GM19025 (cell line): ENCODE results near the gene SYT14.
"Not testable (repeated sequence)": the region's sequence is repeated elsewhere in the genome, so short reads cannot be mapped to it uniquely, and the experiment has no call there.

ENCODE experiments used
- ATAC-seq: cut with Tn5 transposase; IDR thresholded peaks from one replicate; pipeline ENCODE4 v1.9.1; 2021; ENCODE audit warnings: mild to moderate bottlenecking, low read depth, moderate library complexity; ENCODE audit not compliant: unreplicated experiment

Gene SYT14

DNA sequence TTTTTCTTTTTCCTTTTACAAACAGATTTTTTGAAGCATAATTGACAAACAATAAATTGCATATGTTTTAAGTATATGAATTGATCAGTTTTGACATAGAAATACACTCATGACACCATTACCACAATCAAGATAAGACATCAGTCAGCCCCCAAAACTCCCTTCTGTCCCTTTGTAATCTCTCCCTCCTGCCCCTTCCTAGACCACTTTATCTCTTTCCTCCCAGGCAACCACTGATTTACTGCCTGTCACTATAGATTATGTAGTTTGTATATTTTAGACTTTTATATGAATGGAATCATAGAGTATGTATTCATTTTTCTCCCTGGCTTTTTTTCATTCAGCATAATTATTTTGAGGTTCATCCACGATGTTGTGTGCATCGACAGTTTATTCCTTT, 6.9 kb upstream of the SYT14 start:
- no peak for ATAC-seq

DNA sequence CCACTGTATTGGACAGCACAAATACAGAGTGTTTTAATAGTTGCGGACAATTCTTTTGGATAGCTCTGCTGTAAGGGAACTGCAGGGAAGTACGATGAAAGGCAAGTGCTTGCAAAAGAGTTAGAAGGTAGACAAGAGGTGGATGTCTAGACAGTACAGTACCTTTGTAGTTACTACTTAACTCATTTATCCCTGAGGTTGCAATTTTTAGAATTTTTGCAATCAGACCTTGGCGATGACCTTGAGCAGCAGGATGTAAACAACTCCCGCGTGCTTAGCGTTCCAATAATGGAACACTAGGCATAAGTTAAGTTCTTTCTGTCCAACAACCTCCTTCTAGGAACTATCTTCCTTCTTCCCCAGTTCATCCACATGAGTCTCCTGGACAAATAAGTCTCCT, 1.9 kb upstream of the SYT14 start:
- ATAC-seq, result no peak

DNA sequence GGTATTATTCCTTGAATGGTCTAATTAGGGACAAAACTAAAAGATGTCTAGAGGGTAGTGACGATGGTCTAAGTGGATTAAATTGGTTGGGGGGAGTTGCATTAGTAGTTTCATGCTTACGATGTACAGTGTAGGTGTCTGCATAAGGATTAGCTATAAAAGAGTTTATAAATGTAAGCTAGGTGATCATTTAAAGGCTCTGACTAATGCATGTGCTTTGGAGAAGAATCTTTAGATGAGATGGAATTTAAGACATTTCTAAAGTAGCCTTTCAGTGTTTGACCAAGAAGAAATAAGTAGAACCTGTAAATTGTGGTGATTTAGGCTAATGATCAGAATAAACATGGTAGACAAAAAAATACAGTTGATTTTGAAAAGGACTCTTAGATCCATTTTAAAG, 7.4 kb downstream of the SYT14 start:
- ATAC-seq, result no peak

DNA sequence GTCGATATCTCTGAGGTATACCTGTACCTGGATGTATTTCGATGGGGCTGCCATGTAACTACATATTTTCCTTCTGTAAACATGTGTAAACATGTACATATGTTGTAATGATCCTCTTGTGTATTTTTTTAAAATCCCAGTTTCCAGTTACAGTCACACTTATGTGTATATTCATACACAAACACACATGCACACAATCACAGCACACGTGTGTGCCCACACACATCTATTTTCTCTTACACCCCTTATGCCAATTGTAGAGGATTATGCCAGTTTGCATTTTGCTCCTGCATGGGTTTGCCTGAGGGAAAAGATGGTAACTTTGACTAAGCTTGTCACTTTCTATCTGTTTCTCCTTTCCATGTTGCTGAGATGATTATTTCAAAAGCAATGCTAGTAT, 10.1 kb downstream of the SYT14 start:
- no peak for ATAC-seq

DNA sequence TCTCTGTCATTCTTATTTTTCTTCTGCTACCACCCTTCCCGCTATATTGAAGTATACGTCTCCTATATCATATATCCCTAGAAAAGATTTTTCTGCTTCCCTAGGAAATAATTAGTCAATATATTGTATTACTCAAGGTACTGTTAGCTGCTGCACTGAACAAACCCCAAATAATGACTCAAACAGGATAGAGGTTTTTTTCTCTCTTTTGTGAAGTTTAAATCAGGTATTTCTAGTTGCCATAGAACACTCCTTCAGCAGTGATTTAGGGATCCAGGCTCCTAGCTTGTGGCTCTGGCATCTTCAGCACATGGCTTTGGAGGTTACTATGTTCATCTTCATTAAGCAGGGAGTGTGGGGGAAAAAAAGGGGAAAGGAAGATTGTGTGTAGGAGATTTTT, 18.1 kb downstream of the SYT14 start:
- ATAC-seq, result no peak

DNA sequence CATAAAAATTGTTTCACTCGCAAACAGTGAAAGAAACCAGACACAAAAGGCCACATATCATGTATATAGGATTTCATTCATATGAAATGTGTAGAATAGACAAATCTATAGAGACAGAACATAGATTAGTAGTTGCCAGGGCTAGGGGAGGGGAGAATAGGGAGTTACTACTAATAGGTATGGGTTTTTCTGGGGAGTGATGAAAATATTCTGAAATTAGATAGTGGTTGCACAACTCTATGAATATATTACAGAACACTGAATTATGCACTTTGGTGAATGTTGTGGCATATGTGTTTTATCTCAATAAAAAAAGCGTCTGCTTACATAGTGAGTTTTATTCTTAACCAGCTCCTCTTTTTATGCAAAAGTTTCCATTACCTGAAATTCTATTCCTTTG, 21.6 kb downstream of the SYT14 start:
- no peak for ATAC-seq

DNA sequence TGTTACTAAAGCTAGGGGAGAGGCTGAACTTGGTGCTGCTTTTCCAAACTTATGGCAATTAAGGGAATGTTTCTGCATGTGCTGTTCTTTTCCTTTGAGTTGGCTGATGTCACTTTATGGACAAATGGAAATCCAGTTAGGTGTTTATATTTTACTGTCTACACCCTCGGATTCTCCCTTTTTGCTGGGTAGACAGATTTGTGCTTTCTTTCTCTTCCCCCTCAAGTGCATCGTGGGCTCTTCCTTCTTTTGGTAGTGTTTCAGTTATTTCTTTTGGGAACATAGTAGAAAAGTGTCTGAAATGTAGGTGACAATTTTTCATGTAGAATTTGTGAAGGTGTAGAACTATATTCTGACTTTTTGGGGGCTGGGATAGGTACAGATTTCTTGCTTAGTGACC, 22.9 kb downstream of the SYT14 start:
- ATAC-seq, result no peak

DNA sequence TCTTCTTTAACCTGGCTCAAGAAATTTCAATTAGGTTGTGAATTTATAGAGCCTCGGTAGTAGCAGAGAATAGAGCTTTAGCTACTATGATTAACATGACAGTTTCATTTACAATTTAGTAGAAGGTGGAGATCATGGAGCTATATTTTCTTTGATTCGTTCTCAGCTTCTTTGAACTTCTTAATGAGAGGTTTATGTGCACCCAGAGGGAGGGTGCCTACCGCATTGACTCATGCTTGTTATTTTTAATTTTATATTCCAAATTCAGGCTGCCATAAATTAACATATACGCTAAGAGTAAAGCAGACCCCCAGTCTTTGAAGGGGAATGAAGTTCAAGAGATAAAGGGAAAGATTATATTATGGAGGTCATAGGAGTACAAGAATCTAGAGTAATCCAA, 24.4 kb downstream of the SYT14 start:
- no peak for ATAC-seq

DNA sequence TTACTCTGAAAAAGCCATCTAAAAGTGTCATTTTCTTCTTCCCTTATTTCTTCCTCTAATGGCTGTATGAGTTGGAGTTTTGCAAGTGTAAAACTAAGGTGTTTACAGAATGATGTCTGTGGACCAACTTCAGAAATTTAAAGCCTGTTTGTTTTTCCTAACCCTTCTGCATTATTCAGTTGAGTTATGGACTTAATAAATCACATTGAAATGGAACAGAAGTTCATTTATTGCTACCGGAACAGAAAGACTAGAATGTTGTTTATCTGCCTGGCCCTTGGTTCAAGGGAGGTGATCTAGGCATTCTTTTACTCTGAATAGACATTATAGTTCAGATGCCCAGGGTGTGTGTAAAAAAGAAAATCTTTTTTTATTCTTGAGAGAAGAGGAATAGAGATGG, 24.8 kb downstream of the SYT14 start:
- ATAC-seq, result no peak

DNA sequence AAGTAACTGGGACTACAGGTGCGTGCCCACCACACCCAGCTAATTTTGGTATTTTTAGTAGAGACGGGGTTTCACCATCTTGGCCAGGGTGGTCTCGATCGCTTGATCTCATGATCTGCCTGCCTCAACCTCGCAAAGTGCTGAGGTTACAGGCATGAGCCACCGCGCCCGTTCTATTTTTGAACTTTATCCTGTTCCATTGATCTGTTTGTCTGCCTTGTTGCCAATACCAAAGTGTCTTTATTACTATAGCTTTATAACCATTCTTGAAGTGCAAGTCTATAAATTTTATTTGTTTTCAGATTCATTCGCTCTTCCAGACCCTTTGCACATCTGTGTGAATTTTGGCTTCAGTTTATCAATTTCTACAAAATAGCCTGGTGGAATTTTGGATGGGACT, 28.0 kb downstream of the SYT14 start:
- no peak for ATAC-seq

DNA sequence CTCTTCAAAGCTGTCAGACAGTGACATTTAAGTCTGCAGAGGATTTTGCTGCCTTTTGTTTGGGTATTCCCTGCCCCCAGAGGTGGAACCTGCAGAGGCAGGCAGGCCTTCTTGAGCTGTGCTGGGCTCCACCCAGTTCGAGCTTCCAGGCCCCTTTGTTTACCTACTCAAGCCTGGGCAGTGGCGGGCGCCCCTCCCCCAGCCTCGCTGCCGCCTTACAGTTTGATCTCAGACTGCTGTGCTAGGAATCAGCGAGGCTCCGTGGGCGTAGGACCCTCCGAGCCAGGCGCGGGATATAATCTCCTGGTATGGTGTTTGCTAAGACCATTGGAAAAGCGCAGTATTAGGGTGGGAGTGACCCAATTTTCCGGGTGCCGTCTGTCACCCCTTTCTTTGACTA, 40.7 kb downstream of the SYT14 start:
- not testable (repeated sequence) for ATAC-seq

DNA sequence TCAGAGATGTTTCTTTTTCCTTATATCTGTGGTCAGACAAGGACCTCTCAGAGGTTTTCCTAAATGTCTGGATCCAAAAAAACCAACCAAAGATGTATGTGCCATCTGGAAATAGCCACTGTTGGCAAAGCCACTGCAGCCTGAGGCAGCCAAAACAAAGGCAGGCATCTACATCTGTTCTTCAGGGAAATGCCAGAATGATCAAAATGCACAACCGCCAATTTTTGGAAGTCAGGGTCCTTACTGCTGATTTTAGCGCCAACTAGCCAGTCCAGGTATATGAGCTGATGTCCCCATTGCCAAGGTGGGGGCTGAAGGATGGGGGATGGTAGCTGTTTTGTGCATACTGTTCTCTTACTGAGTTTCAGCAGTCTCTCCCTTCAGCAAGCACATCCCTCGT, 45.9 kb downstream of the SYT14 start:
- no peak for ATAC-seq

DNA sequence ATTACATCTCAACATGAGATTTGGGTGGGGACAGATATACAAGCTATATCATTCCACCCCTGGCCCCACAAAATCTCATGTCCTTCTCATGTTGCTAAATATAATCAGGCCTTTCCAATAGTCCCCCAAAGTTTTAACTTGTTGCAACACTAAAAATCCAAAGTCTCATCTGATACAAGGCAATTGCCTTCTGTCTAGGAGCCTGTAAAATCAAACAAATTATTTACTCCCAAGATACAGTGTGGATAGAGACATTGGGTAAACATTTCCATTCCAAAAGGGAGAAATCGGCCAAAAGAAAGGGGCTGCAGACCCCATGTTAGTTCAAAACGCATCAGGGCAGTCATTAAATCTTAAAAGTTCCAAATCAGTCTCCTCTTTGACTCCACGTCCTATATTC, 47.0 kb downstream of the SYT14 start:
- no peak for ATAC-seq

DNA sequence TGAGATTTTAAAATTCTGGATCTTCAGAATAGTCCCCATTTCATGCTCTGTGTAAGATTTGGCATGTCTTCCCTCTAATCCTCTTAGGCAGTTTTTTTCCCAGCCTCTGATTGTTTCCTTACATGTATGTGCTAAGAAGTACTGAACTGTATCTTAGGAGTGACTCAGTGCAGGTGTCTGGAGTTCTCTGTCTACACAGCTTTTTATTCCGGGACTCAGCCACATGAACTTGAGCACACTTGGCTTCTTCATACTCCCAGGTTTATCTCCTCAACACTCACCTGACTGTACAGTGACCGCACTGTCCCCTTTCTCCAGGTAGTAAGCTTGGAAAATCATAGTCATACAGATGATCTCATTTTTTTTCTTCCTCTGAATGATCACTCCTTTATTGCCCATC, 50.7 kb downstream of the SYT14 start:
- ATAC-seq, result no peak

DNA sequence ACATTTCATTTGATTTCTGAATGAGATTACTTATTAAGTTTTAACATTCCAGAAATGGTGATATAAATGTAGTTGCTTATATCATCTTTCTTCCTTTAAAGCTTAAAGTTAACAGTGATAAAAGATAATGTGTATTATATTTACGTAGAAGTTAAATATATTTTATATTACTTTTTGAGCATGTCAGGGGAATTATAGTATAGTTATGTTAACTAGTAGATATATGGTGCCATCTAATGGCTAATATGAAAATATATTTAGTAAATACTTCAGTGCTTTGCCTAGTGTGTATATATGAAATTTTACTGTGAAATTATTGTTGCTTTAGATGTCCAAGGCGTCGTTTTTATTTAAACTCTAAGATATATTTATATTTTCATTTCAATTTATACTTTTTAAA, 51.5 kb downstream of the SYT14 start:
- ATAC-seq, result no peak

DNA sequence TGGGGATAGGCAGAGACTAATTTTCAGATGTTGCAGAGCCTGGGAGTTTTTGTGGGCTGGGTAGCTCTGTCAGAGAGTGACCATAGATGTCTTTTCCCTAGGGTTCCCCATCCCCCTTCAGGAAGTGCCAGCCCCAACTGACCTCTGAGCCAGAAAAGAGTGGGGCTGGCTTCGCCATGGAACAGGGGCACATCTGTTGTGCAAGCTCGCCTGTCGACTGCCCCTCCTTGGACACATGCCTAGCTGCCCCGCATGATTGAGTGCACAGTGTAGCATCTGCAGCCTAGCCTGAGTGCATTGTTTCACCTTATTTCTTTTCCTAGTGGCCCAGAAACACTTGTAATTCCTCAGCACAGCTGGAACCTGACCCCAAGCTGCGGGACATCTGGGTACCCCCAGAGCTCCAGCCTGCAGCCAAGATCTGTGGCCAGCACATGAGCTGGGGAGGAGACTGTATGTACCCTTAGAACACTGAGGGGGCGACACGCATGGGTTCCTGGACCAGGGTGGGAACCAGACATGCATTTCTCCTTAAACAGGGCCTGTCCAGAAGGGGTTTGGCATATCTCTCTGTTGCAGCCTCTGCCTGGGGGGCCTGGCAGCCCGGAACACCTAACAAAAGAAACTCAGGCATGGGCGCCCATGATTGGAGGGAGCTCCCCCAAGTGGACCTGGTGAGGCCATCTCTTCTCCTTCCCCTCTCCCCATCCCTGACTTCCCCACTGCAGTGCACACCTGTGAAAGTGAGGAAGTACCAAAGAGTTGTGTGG, 55.2 kb downstream of the SYT14 start:
- ATAC-seq, result no peak

DNA sequence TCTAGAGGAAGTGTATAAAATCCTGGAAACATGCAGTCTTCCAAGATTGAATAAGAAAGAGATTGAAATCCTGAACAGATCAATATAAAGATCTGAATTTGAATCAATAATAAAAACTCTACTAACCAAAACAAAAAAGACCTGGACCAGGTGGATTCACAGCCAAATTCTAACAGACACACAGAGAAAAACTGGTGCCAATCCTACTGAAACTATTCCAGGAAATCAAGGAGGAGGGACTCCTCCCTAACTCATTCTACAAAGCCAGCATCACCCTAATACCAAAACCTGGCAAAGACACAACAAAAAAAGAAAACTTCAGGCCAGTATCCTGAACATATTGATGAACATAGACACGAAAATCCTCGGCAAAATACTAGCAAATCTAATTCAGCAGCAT, 58.3 kb downstream of the SYT14 start:
- ATAC-seq, result no peak

DNA sequence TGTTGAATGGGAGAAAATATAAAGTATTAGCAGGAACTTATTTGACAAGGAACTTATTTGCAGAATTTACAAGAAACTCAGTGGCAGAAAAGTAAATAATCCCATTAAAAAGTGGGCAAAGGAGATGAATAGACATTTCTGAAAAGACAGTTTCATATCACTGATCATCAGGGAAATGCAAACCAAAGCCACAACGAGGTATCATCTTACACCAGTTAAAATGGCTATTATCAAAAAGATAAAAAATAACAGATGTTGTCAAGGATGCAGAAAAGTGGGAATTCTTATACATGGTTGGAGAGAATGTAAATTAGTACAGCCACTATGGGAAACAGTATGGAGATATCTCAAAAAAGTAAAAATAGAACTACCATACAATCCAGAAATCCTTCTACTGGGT, 61.0 kb downstream of the SYT14 start:
- ATAC-seq, result no peak

DNA sequence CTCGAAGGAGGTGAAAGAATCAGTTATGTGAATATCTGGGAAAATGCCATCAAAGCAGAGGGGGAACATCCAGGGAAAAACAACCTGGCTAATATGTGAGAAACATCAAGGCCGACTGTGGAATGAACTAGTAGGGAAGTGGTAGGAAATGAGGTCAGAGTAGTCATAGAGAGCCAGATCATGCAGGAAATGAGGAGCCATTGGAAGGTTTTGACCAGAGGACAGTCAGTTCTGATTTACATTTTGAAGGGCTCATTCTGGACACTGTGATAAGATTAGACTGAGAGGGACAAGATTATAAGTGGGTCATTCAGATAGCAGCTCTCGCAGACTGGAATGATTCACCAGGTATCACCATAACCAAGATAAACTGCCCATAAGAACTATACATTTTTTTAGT, 63.7 kb downstream of the SYT14 start:
- ATAC-seq, result no peak

DNA sequence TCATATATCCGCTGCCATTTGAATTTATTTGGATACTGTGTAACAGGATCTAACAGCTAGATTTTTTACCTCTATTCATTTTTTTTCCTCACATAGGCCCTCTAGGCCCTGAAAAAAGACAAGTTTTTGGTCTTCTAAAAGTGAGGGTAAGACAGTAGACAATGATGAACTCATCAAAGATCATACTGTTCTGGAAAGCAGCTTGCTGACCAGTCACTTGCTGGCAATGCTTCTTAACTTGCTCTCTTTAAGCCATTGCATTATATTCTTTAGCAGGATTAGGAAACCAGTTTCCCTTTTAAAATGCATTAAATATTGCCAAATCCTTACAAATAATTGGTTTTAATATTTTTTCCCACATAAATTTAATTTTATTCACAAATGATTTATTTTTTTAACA, 65.5 kb downstream of the SYT14 start:
- ATAC-seq, result no peak

DNA sequence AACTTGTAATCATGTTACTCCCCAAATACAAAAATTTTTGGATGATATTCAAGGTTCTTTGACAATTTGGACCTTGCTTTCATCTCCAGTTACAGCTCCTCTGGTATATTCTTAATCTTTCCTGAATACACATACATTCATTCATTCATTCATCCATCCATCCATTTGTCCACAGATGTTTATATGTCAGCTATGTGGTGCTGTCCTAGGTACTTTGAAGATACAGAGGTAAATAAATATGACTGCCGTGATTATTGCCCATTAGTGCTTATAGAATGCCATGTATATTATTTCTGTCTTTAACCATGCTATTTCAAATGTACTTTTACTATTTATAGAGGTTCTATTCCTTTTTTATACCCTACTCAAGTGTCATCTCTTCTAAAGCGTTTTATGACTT, 72.1 kb downstream of the SYT14 start:
- ATAC-seq, result no peak

DNA sequence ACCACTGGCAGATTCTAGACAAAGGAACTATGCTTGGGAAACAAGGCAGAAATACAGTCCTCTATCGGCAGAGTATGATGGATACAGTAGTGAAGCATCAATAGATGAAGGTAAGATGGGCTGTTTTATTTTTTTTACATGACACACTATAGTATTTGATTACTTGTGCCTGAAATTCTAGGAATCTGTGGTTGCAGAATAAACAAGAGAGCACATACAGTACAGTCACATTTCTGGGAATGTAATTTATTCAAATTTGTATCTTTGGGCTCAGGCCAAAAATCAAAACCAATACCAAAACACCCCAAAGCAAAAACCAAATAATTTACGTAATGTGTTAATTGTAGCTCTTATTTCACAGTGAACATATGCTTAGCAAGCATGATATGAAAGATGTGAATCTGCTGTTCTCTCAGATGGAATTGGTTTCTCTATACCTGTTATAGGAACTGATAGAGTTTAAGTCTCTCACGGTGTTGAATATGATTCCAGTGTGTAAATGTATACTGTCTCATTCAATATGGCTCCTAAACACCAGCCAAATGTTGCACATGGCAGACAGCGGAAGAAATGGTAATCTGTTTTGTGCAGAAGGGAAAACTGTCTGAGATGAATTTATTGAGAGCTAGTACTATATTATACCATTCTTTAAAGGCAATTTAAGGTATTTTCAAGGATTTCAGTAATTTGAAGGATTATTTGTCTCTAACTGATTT, 83.3 kb downstream of the SYT14 start:
- ATAC-seq, result no peak
